Thyroid gland (tissue), 4 donors: ENCODE measurements around the gene NFYC. TPM values are rescaled to one million over a fixed set of nuclear protein-coding genes. Genes with fewer than 3 reads are reported as not detected.

Experiments used
- DNase-seq, 2 donors: peaks; one replicate each; pipeline ENCODE4 v3.0.0-alpha.2; 2019
- H3K27ac ChIP-seq, 3 donors: fragments of 200-600 bp; sonication (generic); 1 replicate in 2 of 3; 2 replicates in 1 of 3; pipeline ENCODE4 v1.5.1; 2016 to 2019; ENCODE audit warnings: mild to moderate bottlenecking in 1 of 3, moderate library complexity in 1 of 3
- H3K27me3 ChIP-seq: fragments of 200-600 bp; sonication (generic); one replicate; pipeline ENCODE4 v1.5.1; 2019
- H3K36me3 ChIP-seq, 2 donors: fragments of 200-600 bp; sonication (generic); one replicate each; pipeline ENCODE4 v1.5.1; 2016 to 2019
- H3K4me1 ChIP-seq, 2 donors: fragments of 200-600 bp; sonication (generic); one replicate each; pipeline ENCODE4 v1.5.1; 2017 to 2019
- H3K4me3 ChIP-seq, 3 donors: fragments of 200-600 bp; sonication (generic); replicated peaks in 1 of 3; 1 replicate in 2 of 3; 2 replicates in 1 of 3; pipeline ENCODE4 v1.5.1; 2016; ENCODE audit warnings: mild to moderate bottlenecking in 1 of 3
- H3K9me3 ChIP-seq: fragments of 200-600 bp; sonication (generic); one replicate; pipeline ENCODE4 v1.5.1; 2017
- CTCF ChIP-seq, 6 experiments: fragments of 200-600 bp in 3 of 6; fragments of 450-650 bp in 3 of 6; sonication (generic) in 3 of 6; IDR thresholded peaks; one replicate each; pipeline ENCODE4 v1.5.1; 2016 to 2019; ENCODE audit warnings: antibody characterized with exemption in 6 of 6, mild to moderate bottlenecking in 2 of 6, inconsistent platforms in 1 of 6, moderate library complexity in 1 of 6
- POLR2A ChIP-seq, 2 donors: fragments of 450-650 bp; IDR thresholded peaks; one replicate each; pipeline ENCODE4 v1.6.1; 2017; ENCODE audit warnings: antibody characterized with exemption in 2 of 2, mild to moderate bottlenecking in 2 of 2, moderate library complexity in 1 of 2
- WGBS, 2 donors: methylation state at CpG; one replicate each; pipeline ENCODE4 v1.1.5; 2017; 5-methylcytosine and 5-hydroxymethylcytosine counted together
- intact Hi-C: fragments of 100-400 bp; cut with DNase I; formaldehyde crosslinking; loops from one replicate; pipeline ENCODE4 v1.15.1; 2023
- total RNA-seq, 4 donors: library from RNA; depleted of rRNA; stranded (reverse); fragments of >200 nt; gene quantifications; one replicate each; pipeline ENCODE4 v1.2.3, GENCODE V29; 2016

The NFYC gene
- total RNA-seq, 4 donors from 2014 or later = 70.5 to 175 (median 96.7) TPM

GRCh38 chr1:40661678-40662077 lies 29.8 kb upstream of the NFYC start:
- Histone ChIP-seq H3K36me3 (no peaks in the 10 kb centered on the region), H3K9me3 (no peaks in the 10 kb centered on the region), H3K4me3 (no peak overlapping the region), H3K27ac (no peak overlapping the region), H3K27me3 (no peaks in the 10 kb centered on the region), H3K4me1 (peaks cover 0 to 7% of the 10 kb centered on the region in 2 donors)
- WGBS, 2 donors = 68 to 75% methylated on average over 5 of the region's 5 CpGs
- DNase-seq = no peak
- TF ChIP-seq POLR2A (IDR thresholded peaks at IDR 0.05) (no peak), CTCF (IDR thresholded peaks at IDR 0.05) (no peak)
- intact Hi-C loops = no loop called here

GRCh38 chr1:40662151-40662550 lies 29.4 kb upstream of the NFYC start:
- WGBS, 2 donors = 84 to 89% methylated on average over 6 of the region's 6 CpGs
- Histone ChIP-seq H3K36me3 (no peaks in the 10 kb centered on the region), H3K27me3 (no peaks in the 10 kb centered on the region), H3K4me3 (no peak overlapping the region), H3K9me3 (no peaks in the 10 kb centered on the region), H3K4me1 (peaks cover 0 to 7% of the 10 kb centered on the region in 2 donors), H3K27ac (no peak overlapping the region)
- TF ChIP-seq CTCF (IDR thresholded peaks at IDR 0.05) (no peak), POLR2A (IDR thresholded peaks at IDR 0.05) (no peak)
- no peak for DNase-seq
- intact Hi-C loops = no loop called here

- Histone ChIP-seq H3K36me3 (no peaks in the 10 kb centered on the region), H3K4me3 (no peak overlapping the region), H3K4me1 (peaks cover 0 to 7% of the 10 kb centered on the region in 2 donors), H3K9me3 (no peaks in the 10 kb centered on the region), H3K27me3 (no peaks in the 10 kb centered on the region), H3K27ac (no peak overlapping the region)
- WGBS, 2 donors = 79 to 83% methylated on average over 4 of the region's 4 CpGs
- intact Hi-C loops = no loop called here
- TF ChIP-seq POLR2A (IDR thresholded peaks at IDR 0.05) (no peak), CTCF (IDR thresholded peaks at IDR 0.05) (no peak)
- no peak for DNase-seq
Measured at GRCh38 chr1:40662864-40663263, 28.6 kb upstream of the NFYC start.

GRCh38 chr1:40663324-40664166 lies 28.0 kb upstream of the NFYC start:
- intact Hi-C loops = no loop called here
- H3K36me3 ChIP-seq = no peaks in the 10 kb centered on the region
- no peaks in the 10 kb centered on the region for H3K9me3 ChIP-seq
- H3K27me3 ChIP-seq = no peaks in the 10 kb centered on the region
- H3K4me3 ChIP-seq = no peak overlapping the region
- no peak for DNase-seq
- TF ChIP-seq POLR2A (IDR thresholded peaks at IDR 0.05) = no peak
- TF ChIP-seq CTCF (IDR thresholded peaks at IDR 0.05) = no peak
- WGBS, 2 donors = 66 to 67% methylated on average over 7 to 8 of the region's 8 CpGs
- peaks cover 0 to 7% of the 10 kb centered on the region in 2 donors for H3K4me1 ChIP-seq
- no peak overlapping the region for H3K27ac ChIP-seq

GRCh38 chr1:40664167-40664537 lies 27.4 kb upstream of the NFYC start:
- no peak overlapping the region for H3K4me3 ChIP-seq
- H3K36me3 ChIP-seq = no peaks in the 10 kb centered on the region
- TF ChIP-seq POLR2A (IDR thresholded peaks at IDR 0.05) (no peak), CTCF (IDR thresholded peaks at IDR 0.05) (no peak)
- peaks cover 0 to 10% of the 10 kb centered on the region in 2 donors for H3K4me1 ChIP-seq
- no peak overlapping the region for H3K27ac ChIP-seq
- intact Hi-C loops = no loop called here
- DNase-seq = no peak
- no peaks in the 10 kb centered on the region for H3K9me3 ChIP-seq
- WGBS, 2 donors = 80 to 86% methylated on average over 1 of the region's 1 CpG
- no peaks in the 10 kb centered on the region for H3K27me3 ChIP-seq
